Naive thymus-derived CD8-positive, alpha-beta T cell (primary cell): ENCODE measurements around the gene FZD4. TPM values are rescaled to one million over a fixed set of nuclear protein-coding genes. Genes with fewer than 3 reads are reported as not detected.
A peak's percentile ranks its signal among the peaks of the same experiment; 100 is the strongest.
"Not testable (repeated sequence)": the region's sequence is repeated elsewhere in the genome, so short reads cannot be mapped to it uniquely, and the experiment has no call there.

Experiments
- ATAC-seq, 2 donors: fragments of 150-1000 bp; cut with Tn5 transposase in 1 of 2; sonication (Bioruptor Pico), chemical (Tn5 transposase) in 1 of 2; 1 replicate in 1 of 2; 2 replicates in 1 of 2; pipeline ENCODE4 v1.10.0; 2021; ENCODE audit warnings: mild to moderate bottlenecking in 2 of 2, moderate library complexity in 2 of 2
- POLR2A ChIA-PET: fragments of 350-600 bp; sonication (Branson Sonifier 250); formaldehyde crosslinking; loops from one replicate; lab custom pipeline; 2021; ENCODE audit warnings: antibody characterized with exemption; lab: Charles Lee
- DNase-seq, 10 donors: peaks; one replicate each; pipeline versions ENCODE4 v3.0.0 to v3.0.0-alpha.2; 2020 to 2022
- H3K27ac Mint-ChIP-seq, 10 donors: one replicate each; pipeline ENCODE4 v1.8.0; 2020 to 2022; ENCODE audit warnings: mild to moderate bottlenecking in 10 of 10, mixed read lengths in 10 of 10, moderate library complexity in 4 of 10, inconsistent platforms in 1 of 10
- H3K27me3 Mint-ChIP-seq, 5 donors: one replicate each; pipeline ENCODE4 v1.8.0; 2021 to 2022; ENCODE audit warnings: mixed read lengths in 5 of 5
- H3K36me3 Mint-ChIP-seq, 3 donors: one replicate each; pipeline ENCODE4 v1.8.0; 2020 to 2022; ENCODE audit warnings: mixed read lengths in 3 of 3, mild to moderate bottlenecking in 2 of 3, inconsistent platforms in 1 of 3
- H3K4me1 Mint-ChIP-seq, 4 donors: one replicate each; pipeline ENCODE4 v1.8.0; 2021 to 2022; ENCODE audit warnings: mixed read lengths in 4 of 4
- H3K4me3 Mint-ChIP-seq, 10 donors: one replicate each; pipeline ENCODE4 v1.8.0; 2020 to 2022; ENCODE audit warnings: mild to moderate bottlenecking in 10 of 10, mixed read lengths in 10 of 10, moderate library complexity in 6 of 10, inconsistent platforms in 1 of 10
- H3K9me3 Mint-ChIP-seq, 9 donors: one replicate each; pipeline ENCODE4 v1.8.0; 2020 to 2022; ENCODE audit warnings: mixed read lengths in 9 of 9, mild to moderate bottlenecking in 3 of 9, inconsistent platforms in 1 of 9, moderate library complexity in 1 of 9
- polyA plus RNA-seq, 3 donors: library from polyadenylated mRNA; unstranded; fragments of 300-500 nt; fragmentation: Illumina TruSeq; gene quantifications; one replicate each; pipeline ENCODE4 v1.2.3, GENCODE V29; 2021
- total RNA-seq, 8 experiments: library from RNA in 2 of 8; stranded (reverse) in 2 of 8; gene quantifications; one replicate each; pipeline ENCODE4 v1.2.3 and lab custom pipeline; 2021 to 2026

Gene FZD4
- total and polyA plus RNA-seq, 5 experiments from 2014 or later: not detected

DNA sequence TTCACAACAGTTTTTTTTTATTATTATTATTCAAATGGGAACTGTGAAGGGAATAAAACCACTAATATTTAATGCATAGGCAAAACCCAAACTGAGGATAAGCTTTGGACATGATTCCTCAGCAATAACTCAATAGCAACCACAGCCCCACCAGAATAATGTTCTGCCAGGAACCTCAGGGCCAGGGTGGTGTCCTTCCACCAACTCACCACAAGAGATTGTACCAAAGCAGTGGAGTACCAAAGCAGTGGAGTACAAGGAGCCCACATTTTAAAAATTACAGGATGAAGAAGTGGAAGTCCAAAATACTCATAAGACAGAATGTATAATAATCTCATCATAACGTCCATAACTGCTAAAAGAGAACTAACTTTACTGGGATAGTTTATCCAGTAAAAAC lies 32.5 kb upstream of the FZD4 start:
- no peak for ATAC-seq
- H3K27ac Mint-ChIP-seq: no peak overlapping the region
- no peaks in the 10 kb centered on the region for H3K36me3 Mint-ChIP-seq
- POLR2A ChIA-PET: no interaction called here
- no peaks in the 10 kb centered on the region for H3K4me1 Mint-ChIP-seq
- DNase-seq: no peak
- no peaks in the 10 kb centered on the region for H3K9me3 Mint-ChIP-seq
- peaks cover 0 to 19% (median 4%) of the 10 kb centered on the region in 5 donors for H3K27me3 Mint-ChIP-seq
- no peak overlapping the region for H3K4me3 Mint-ChIP-seq

DNA sequence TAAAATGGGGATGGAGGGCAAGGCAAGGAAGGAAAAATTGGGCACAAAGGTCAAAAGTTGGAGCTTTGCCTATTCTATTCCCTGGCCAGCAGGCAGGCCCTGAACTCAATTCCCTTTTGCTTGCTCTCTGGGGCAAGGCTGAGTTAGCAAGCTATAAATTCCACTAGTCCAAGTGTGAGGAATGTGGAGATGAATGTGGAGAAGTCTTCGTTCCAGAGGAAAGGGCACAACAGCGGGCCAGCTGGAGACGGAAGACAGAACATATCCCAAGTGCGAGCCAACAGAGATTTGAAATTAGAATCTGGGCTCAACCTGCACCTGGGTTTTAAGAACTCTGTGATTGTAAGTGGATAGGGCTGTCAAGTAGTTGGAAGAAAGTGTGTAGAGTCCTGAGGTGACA lies 29.5 kb upstream of the FZD4 start:
- Mint-ChIP-seq H3K36me3 (no peaks in the 10 kb centered on the region), H3K9me3 (no peaks in the 10 kb centered on the region), H3K4me3 (no peak overlapping the region), H3K27me3 (peaks cover 0 to 19% (median 2%) of the 10 kb centered on the region in 5 donors), H3K27ac (no peak overlapping the region), H3K4me1 (no peaks in the 10 kb centered on the region)
- DNase-seq (no peak), ATAC-seq (no peak)
- POLR2A ChIA-PET: no interaction called here

DNA sequence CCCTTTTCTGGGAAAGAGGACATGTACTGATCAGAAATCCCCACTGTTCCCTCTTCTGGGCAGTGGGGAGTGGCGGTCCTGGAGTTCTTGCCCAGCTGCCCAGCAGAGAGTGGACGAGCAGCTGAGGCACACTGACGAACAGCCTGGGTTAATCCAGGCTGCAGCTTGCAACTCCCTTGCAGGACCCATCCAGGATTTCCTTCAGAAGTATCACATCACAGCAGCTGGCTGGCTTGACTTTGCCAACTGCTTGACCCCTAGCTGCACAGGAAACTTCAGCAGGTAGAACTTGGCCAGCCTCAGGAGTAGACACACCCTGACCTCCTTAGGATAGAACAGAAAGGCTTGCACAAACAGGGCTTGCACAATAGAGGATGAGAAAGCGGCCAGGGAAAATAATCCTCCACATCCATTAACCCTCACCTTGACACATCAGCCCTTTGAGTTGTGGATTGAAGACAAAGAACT lies 27.9 kb upstream of the FZD4 start:
- H3K36me3 Mint-ChIP-seq: no peaks in the 10 kb centered on the region
- H3K4me1 Mint-ChIP-seq: no peaks in the 10 kb centered on the region
- H3K27me3 Mint-ChIP-seq: peaks cover 0 to 19% (median 0%) of the 10 kb centered on the region in 5 donors
- no peak overlapping the region for H3K4me3 Mint-ChIP-seq
- no peaks in the 10 kb centered on the region for H3K9me3 Mint-ChIP-seq
- no peak for DNase-seq
- no peak overlapping the region for H3K27ac Mint-ChIP-seq
- no peak for ATAC-seq
- POLR2A ChIA-PET: no interaction called here

DNA sequence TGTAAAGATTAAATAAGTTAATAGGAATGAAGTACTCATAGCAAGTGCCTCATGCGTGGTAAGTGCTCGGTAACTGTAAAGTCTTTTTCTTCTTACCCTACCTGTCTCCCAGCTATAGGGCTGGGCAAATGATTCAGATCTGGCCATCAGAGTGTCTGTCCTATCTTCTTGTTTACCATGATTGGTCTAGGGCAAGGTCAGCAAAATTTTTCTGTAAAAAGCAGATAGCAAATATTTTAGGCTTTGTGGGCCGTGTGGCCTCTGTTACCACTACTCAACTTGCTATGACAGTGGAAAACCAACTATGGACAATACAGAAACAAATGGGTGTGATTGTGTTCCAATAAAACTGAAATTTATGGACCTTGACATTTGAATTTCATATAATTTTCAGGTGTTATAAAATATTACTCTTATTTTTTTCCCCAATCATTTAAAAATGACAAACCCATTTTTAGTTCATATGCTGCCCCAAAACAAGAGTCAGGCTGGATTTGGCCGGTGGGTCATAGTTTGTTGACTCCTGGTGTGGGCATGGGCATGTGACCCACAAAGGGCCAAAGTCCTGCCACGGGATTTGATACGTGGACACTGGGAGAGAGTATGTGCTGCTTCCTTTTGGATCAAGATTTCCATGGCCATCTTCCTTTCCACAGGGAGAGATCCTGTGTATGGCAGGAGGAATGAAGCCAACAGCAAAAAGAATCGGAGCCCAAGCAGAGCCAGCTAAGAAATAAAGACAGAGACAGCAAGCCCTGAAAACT lies 26.8 kb upstream of the FZD4 start:
- peaks cover 0 to 19% (median 0%) of the 10 kb centered on the region in 5 donors for H3K27me3 Mint-ChIP-seq
- ATAC-seq (no peak), DNase-seq (no peak)
- H3K9me3 Mint-ChIP-seq: no peaks in the 10 kb centered on the region
- H3K4me1 Mint-ChIP-seq: no peaks in the 10 kb centered on the region
- no peak overlapping the region for H3K27ac Mint-ChIP-seq
- H3K4me3 Mint-ChIP-seq: no peak overlapping the region
- H3K36me3 Mint-ChIP-seq: no peaks in the 10 kb centered on the region
- POLR2A ChIA-PET: no interaction called here

DNA sequence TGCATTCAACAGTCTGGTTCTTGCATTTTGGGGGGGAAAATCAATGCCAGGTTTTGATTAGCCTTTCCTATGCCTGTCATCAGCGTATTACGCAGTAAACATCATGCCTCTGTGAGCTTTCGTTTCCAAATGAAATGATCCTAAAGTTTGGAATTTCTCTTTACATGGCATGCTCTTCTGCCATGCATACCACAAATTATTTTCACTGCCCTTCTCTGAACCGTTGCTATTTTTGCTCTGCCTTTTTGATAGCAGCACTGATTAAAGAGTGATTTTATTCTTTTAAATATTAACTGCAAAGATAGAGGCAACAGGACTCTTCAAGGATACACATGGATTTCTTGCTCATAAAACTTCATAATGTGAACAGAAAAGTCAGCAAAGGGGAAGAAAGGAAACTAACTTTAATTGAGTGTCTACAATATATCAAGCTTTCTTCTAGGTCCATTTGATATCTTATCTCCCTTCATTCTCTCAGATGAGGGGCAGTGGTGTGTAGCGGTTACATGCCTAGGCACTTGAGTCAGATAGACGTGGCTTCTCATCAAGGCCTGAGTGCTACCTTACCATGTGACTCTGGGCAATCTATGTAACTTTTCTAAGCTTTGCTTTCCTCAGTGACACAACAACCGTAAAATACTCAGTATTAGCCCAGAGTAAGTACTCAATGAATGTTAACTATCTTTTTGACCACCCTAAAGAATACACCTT lies 25.0 kb upstream of the FZD4 start:
- no peaks in the 10 kb centered on the region for H3K9me3 Mint-ChIP-seq
- ATAC-seq (no peak), DNase-seq (no peak)
- H3K27ac Mint-ChIP-seq: peak overlapping the region in 1 of 10 donors; percentile 27
- peaks cover 0 to 13% (median 0%) of the 10 kb centered on the region in 5 donors for H3K27me3 Mint-ChIP-seq
- no peaks in the 10 kb centered on the region for H3K4me1 Mint-ChIP-seq
- no peaks in the 10 kb centered on the region for H3K36me3 Mint-ChIP-seq
- POLR2A ChIA-PET: no interaction called here
- H3K4me3 Mint-ChIP-seq: no peak overlapping the region

DNA sequence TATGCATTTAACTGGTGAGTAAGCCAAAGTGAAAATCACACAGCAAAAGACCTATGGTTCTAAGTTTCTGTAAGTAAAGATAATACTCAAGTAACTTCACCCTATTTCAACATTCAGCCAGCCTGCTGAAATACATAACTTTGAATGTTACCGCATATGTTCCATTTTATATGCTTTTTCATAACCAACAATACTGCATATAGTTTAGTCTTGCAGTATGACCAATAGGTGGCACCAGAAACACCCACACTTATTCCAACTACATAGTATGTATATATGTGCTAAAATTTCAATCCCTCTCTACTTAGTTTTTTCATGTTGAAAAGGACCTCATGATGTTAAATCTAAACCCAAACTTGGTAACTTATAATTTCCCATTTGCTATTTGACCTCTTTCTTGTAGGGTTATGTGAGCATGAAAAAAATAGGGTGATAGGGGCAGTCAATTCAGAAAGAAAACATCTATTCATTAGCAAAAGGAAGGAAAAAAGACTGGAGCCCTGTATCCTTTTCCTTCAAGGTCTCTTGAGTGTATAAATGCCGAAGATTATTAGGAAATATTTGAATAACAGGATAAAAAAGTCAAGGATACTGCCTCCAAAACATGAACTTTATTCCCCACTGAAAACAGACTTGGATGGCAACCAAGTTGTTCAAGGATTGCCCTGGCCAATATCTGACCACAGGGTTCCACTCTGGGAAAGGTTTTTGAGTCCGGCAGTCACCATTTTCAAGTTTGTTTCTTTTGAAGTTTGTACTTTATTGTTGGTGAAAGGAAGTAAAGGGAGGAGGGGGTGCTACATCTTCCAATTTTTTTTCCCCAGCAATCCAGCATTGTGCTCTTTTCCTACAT lies 23.8 kb upstream of the FZD4 start:
- Mint-ChIP-seq H3K9me3 (peaks cover 0 to 8% (median under 1%) of the 10 kb centered on the region in 9 donors), H3K27me3 (peaks cover 0 to 3% (median 0%) of the 10 kb centered on the region in 5 donors), H3K4me1 (no peaks in the 10 kb centered on the region), H3K27ac (no peak overlapping the region), H3K4me3 (no peak overlapping the region), H3K36me3 (peaks cover 0 to 8% (median 0%) of the 10 kb centered on the region in 3 donors)
- ATAC-seq: peak; percentile 62 to 71
- POLR2A ChIA-PET: no interaction called here
- peak in 4 of 10 donors; percentile 13 to 40 (median 26) for DNase-seq

DNA sequence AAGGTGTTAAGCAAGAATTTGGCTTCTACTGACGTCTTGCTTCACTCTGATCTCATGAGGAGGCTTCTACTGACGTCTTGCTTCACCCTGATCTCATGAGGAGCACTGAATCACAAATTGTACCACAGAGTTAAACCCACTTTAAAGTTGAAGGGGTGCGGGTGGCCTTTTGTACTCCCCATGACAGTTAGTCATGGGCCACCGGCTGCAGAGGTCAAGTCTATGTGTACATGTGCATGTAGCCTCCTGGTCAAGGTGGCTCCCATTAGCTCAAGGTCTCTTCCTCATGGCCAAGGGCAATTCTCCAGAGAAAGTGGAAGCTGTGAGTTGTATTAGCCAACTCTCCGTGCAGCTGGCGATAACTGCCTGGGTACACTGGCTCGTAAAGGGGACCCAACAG lies 23.1 kb upstream of the FZD4 start:
- peaks cover 4 to 15% (median 7%) of the 10 kb centered on the region in 9 donors for H3K9me3 Mint-ChIP-seq
- peaks cover 0 to 15% (median 0%) of the 10 kb centered on the region in 3 donors for H3K36me3 Mint-ChIP-seq
- H3K4me1 Mint-ChIP-seq: no peaks in the 10 kb centered on the region
- H3K27me3 Mint-ChIP-seq: peaks cover 0 to 3% (median 0%) of the 10 kb centered on the region in 5 donors
- ATAC-seq (no peak), DNase-seq (no peak)
- H3K4me3 Mint-ChIP-seq: no peak overlapping the region
- no peak overlapping the region for H3K27ac Mint-ChIP-seq
- POLR2A ChIA-PET: no interaction called here

DNA sequence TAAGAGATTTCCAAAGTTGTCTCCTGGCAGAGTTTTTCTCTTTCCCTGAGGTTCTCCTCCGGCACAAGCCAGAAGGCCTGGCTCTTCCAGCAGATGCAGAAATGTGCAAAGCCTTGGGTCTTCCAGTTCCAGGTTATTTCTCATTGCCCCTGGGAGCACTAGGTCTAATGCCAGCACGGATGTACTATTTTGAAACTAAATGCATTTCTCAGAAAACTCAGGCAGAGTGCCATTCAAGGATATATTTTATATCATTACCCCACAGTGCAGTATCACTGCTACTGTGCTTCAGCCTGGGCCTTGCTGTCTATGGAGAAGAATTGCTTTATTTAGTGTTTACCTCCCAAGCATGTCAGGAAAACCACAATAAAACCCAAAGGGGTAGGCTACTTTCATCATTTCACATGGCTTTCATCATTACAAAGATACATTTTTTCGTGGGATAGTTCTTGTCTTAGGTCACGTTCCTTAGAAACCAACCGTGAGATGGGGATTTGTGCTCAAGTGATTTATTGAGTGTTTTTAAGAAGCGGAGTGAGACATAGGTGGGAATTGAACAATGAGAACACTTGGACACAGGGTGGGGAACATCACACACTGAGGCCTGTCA lies 22.4 kb upstream of the FZD4 start:
- ATAC-seq (no peak), DNase-seq (no peak)
- Mint-ChIP-seq H3K27me3 (peaks cover 0 to under 1% (median 0%) of the 10 kb centered on the region in 5 donors), H3K27ac (no peak overlapping the region), H3K4me3 (no peak overlapping the region), H3K36me3 (peaks cover 0 to 22% (median 4%) of the 10 kb centered on the region in 3 donors), H3K4me1 (no peaks in the 10 kb centered on the region), H3K9me3 (peaks cover 5 to 22% (median 14%) of the 10 kb centered on the region in 9 donors)
- POLR2A ChIA-PET: no interaction called here

DNA sequence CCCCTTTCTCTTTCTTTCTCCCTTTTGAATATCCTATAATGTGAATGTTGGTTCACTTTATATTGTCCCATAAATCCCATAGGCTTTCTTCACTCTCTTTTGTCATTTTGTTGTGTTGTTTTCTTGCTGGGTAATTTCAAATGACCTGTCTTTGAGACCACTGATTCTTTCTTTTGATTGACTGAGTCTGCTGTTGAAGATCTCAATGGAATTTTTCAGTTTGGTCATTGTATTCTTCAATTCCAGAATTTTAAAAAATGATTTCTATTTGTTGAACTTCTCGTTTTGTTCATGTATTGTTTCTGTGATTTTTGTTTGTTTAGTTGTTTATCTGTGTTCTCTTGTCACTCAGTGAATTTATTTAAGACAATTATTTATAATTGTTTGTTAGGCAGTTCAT lies 17.5 kb upstream of the FZD4 start:
- POLR2A ChIA-PET: no interaction called here
- Mint-ChIP-seq H3K4me1 (no peaks in the 10 kb centered on the region), H3K4me3 (no peak overlapping the region), H3K27ac (no peak overlapping the region), H3K9me3 (peaks cover 7 to 31% (median 18%) of the 10 kb centered on the region in 9 donors), H3K36me3 (peaks cover 0 to 23% (median 4%) of the 10 kb centered on the region in 3 donors), H3K27me3 (peaks cover 3 to 16% (median 10%) of the 10 kb centered on the region in 5 donors)
- no peak for ATAC-seq
- DNase-seq: no peak

DNA sequence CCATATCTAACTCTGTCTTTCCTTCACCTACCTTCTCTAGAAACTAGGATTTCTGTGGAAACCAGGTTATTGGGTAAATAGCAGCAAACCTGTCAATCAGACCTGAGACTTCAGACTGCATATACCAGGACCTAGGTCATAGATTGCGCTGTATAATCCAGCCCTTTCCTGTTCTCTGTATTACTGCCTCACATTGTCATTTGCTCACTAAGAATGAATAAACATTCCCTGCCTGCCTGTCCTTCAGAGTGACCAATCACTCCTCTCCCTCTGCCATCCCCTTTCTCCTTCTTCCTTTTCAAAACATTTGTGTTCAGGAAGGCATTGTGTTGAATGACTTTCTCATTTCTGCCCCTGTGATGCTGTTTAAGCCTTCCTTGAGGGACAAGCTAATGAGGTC lies 14.1 kb upstream of the FZD4 start:
- no peak for ATAC-seq
- DNase-seq: no peak
- H3K36me3 Mint-ChIP-seq: peaks cover 0 to 18% (median 4%) of the 10 kb centered on the region in 3 donors
- no peaks in the 10 kb centered on the region for H3K4me1 Mint-ChIP-seq
- peaks cover 7 to 34% (median 18%) of the 10 kb centered on the region in 9 donors for H3K9me3 Mint-ChIP-seq
- H3K27ac Mint-ChIP-seq: no peak overlapping the region
- POLR2A ChIA-PET: no interaction called here
- H3K27me3 Mint-ChIP-seq: peaks cover 20 to 51% (median 32%) of the 10 kb centered on the region in 5 donors
- H3K4me3 Mint-ChIP-seq: no peak overlapping the region

DNA sequence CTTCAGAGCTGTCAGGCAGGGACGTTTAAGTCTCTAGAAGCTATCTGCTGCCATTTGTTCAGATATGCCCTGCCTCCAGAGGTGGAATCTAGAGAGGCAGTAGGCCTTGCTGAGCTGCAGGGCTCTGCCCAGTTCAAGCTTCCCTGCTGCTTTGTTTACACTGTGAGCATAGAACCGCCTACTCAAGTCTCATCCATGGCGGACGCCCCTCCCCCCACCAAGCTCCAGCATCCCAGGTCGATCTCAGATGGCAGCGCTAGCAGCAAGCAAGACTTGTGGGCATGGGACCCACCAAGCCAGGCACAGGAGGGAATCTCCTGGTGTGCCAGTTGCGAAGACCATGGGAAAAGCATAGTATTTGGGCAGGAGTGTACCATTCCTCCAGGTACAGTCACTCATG lies 12.4 kb upstream of the FZD4 start:
- H3K4me1 Mint-ChIP-seq, H3K36me3 Mint-ChIP-seq, H3K4me3 Mint-ChIP-seq, DNase-seq, POLR2A ChIA-PET, H3K27ac Mint-ChIP-seq, ATAC-seq: not testable (repeated sequence)
- Mint-ChIP-seq H3K27me3 (peaks cover 23 to 68% (median 36%) of the 10 kb centered on the region in 5 donors), H3K9me3 (peaks cover 1 to 17% (median 4%) of the 10 kb centered on the region in 9 donors)

DNA sequence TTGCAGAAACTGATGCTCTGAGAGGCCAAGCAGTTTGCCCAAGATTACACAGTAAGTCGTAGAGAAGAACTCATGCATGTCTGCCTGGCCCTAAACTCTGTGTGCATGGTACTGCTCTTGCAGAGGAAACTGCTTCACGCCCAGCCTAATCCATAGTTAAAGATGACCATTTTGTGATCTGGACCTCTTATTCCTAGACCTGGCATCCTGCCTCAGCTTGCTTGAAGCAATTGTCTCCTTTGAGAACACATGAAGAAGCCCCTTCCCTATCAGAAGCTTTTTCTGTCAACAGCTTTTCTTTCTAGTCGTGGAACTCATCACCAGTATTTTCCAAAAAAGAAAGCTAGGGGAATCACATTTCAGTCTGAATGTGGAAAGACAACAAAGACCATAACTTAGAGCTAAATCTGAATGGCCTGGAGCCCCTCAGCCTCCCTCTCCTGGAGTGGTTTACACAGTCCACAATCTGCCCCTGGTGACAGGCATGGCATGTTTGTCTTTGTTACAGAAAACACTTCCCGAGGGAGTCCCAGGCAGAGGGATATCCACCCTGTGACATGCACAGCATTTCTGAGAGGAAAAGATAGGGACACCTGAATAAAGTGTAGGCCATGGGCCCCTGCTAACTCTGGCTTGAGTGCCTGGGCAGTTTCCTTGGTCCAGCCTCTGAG lies 2.9 kb upstream of the FZD4 start:
- Mint-ChIP-seq H3K9me3 (no peaks in the 10 kb centered on the region), H3K27me3 (peaks cover 20 to 82% (median 45%) of the 10 kb centered on the region in 5 donors), H3K27ac (no peak overlapping the region), H3K36me3 (peaks cover 0 to 2% (median 0%) of the 10 kb centered on the region in 3 donors), H3K4me3 (no peak overlapping the region), H3K4me1 (peaks cover 8 to 25% (median 15%) of the 10 kb centered on the region in 4 donors)
- DNase-seq: no peak
- POLR2A ChIA-PET: no interaction called here
- ATAC-seq: no peak
